SK-N-SH treated with all-trans-retinoic acid at 6 μM for 48 hours (cell line): ENCODE results near the gene SLC8A2.

Source experiments
- OSR1 ChIP-seq: fragments of 250-450 bp; sonication (Bioruptor Pico); IDR thresholded peaks from 2 replicates; pipeline ENCODE4 v1.8.0; 2022; ENCODE audit warnings: moderate library complexity, mild to moderate bottlenecking, inconsistent platforms
- RARB ChIP-seq: fragments of 250-450 bp; sonication (Bioruptor Pico); IDR thresholded peaks from 2 replicates; pipeline ENCODE4 v1.8.0; 2021; ENCODE audit warnings: mild to moderate bottlenecking, moderate library complexity
- TCF4 ChIP-seq: fragments of 250-450 bp; sonication (Bioruptor Pico); IDR thresholded peaks from 2 replicates; pipeline ENCODE4 v1.8.0; 2021; ENCODE audit warnings: mild to moderate bottlenecking, moderate library complexity, borderline replicate concordance
- TOX ChIP-seq: fragments of 250-450 bp; sonication (Bioruptor Pico); IDR thresholded peaks from 2 replicates; pipeline ENCODE4 v1.8.0; 2021; ENCODE audit warnings: mild to moderate bottlenecking, moderate library complexity, borderline replicate concordance
- ZFP3 ChIP-seq: fragments of 250-450 bp; sonication (Bioruptor Pico); IDR thresholded peaks from 2 replicates; pipeline ENCODE4 v1.5.0; 2020; ENCODE audit warnings: mild to moderate bottlenecking, moderate library complexity
- ZFP30 ChIP-seq: fragments of 450-650 bp; formaldehyde crosslinking; IDR thresholded peaks from 2 replicates; pipeline ENCODE4 v1.5.0; 2022; ENCODE audit warnings: mild to moderate bottlenecking, moderate library complexity
- TF ChIP-seq, protein P1 (sequence below): fragments of 250-450 bp; sonication (Bioruptor Pico); IDR thresholded peaks from 2 replicates; pipeline ENCODE4 v1.5.1; 2020; ENCODE audit warnings: low read depth, mild to moderate bottlenecking, moderate library complexity
- TF ChIP-seq, protein P2 (sequence below): fragments of 250-450 bp; sonication (Bioruptor Pico); IDR thresholded peaks from 2 replicates; pipeline ENCODE4 v1.8.0; 2020; ENCODE audit warnings: mild to moderate bottlenecking, moderate library complexity, borderline replicate concordance
- TF ChIP-seq, protein P3 (sequence below): fragments of 250-450 bp; sonication (Bioruptor Pico); IDR thresholded peaks from 2 replicates; pipeline ENCODE4 v1.5.0; 2020; ENCODE audit warnings: mild to moderate bottlenecking, moderate library complexity

DNA sequence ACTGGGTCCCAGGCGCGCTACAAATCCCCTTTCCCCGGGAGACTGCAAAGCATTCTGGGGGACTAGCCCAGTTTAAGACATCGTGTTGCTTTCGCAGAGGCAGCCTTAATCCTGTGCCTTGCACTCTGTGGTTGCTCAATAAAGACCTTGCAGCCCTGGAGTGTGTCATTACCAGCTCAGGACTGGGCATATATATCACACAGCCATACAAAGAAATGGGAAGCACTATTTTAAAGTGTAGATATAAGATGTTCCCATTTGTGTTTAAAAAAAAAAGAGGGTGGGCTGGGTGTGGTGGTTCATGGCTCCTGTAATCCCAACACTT, 32.1 kb upstream of the SLC8A2 start:
- TF ChIP-seq, protein P1, sequence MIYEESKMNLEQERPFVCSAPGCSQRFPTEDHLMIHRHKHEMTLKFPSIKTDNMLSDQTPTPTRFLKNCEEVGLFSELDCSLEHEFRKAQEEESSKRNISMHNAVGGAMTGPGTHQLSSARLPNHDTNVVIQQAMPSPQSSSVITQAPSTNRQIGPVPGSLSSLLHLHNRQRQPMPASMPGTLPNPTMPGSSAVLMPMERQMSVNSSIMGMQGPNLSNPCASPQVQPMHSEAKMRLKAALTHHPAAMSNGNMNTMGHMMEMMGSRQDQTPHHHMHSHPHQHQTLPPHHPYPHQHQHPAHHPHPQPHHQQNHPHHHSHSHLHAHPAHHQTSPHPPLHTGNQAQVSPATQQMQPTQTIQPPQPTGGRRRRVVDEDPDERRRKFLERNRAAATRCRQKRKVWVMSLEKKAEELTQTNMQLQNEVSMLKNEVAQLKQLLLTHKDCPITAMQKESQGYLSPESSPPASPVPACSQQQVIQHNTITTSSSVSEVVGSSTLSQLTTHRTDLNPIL (CRISPR knock-in tag) = no peak
- TF ChIP-seq, protein P2, sequence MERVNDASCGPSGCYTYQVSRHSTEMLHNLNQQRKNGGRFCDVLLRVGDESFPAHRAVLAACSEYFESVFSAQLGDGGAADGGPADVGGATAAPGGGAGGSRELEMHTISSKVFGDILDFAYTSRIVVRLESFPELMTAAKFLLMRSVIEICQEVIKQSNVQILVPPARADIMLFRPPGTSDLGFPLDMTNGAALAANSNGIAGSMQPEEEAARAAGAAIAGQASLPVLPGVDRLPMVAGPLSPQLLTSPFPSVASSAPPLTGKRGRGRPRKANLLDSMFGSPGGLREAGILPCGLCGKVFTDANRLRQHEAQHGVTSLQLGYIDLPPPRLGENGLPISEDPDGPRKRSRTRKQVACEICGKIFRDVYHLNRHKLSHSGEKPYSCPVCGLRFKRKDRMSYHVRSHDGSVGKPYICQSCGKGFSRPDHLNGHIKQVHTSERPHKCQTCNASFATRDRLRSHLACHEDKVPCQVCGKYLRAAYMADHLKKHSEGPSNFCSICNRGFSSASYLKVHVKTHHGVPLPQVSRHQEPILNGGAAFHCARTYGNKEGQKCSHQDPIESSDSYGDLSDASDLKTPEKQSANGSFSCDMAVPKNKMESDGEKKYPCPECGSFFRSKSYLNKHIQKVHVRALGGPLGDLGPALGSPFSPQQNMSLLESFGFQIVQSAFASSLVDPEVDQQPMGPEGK = no peak
- TF ChIP-seq ZFP3 (CRISPR knock-in tag) (no peak), TOX (CRISPR knock-in tag) (no peak), RARB (CRISPR knock-in tag) (no peak), OSR1 (CRISPR knock-in tag) (no peak), ZFP30 (no peak), TCF4 (CRISPR knock-in tag) (no peak)
- TF ChIP-seq, protein P3, sequence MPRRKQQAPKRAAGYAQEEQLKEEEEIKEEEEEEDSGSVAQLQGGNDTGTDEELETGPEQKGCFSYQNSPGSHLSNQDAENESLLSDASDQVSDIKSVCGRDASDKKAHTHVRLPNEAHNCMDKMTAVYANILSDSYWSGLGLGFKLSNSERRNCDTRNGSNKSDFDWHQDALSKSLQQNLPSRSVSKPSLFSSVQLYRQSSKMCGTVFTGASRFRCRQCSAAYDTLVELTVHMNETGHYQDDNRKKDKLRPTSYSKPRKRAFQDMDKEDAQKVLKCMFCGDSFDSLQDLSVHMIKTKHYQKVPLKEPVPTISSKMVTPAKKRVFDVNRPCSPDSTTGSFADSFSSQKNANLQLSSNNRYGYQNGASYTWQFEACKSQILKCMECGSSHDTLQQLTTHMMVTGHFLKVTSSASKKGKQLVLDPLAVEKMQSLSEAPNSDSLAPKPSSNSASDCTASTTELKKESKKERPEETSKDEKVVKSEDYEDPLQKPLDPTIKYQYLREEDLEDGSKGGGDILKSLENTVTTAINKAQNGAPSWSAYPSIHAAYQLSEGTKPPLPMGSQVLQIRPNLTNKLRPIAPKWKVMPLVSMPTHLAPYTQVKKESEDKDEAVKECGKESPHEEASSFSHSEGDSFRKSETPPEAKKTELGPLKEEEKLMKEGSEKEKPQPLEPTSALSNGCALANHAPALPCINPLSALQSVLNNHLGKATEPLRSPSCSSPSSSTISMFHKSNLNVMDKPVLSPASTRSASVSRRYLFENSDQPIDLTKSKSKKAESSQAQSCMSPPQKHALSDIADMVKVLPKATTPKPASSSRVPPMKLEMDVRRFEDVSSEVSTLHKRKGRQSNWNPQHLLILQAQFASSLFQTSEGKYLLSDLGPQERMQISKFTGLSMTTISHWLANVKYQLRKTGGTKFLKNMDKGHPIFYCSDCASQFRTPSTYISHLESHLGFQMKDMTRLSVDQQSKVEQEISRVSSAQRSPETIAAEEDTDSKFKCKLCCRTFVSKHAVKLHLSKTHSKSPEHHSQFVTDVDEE (CRISPR knock-in tag) = no peak
